Neuronal stem cell (in vitro differentiated cells): ENCODE measurements around the gene NUDT12.

Experiments
- DNase-seq: peaks from one replicate; pipeline ENCODE4 v3.0.0-alpha.2; 2013; ENCODE audit warnings: low spot score
- H2AFZ ChIP-seq: one replicate; pipeline ENCODE4 v1.6.1; 2013; ENCODE audit warnings: mild to moderate bottlenecking, low read length, inconsistent platforms
- H2AK5ac ChIP-seq: 2 replicates; pipeline ENCODE4 v1.6.1; 2013; ENCODE audit warnings: low read depth, mild to moderate bottlenecking, inconsistent platforms, low read length, moderate library complexity, mixed read lengths
- H2BK120ac ChIP-seq: 2 replicates; pipeline ENCODE4 v1.6.1; 2013; ENCODE audit warnings: low read depth, mild to moderate bottlenecking, inconsistent platforms, low read length, moderate library complexity, mixed read lengths
- H2BK12ac ChIP-seq: one replicate; pipeline ENCODE4 v1.6.1; 2013; ENCODE audit warnings: low read length, inconsistent platforms
- H2BK15ac ChIP-seq: 2 replicates; pipeline ENCODE4 v1.6.1; 2013; ENCODE audit warnings: mild to moderate bottlenecking, low read length, inconsistent platforms, mixed read lengths
- H2BK5ac ChIP-seq: one replicate; pipeline ENCODE4 v1.6.1; 2013; ENCODE audit warnings: inconsistent platforms, mild to moderate bottlenecking, low read length, moderate library complexity
- H3K14ac ChIP-seq: one replicate; pipeline ENCODE4 v1.6.1; 2013; ENCODE audit warnings: low read length, inconsistent platforms
- H3K18ac ChIP-seq: 2 replicates; pipeline ENCODE4 v1.6.1; 2013; ENCODE audit warnings: low read length, inconsistent platforms
- H3K23ac ChIP-seq: 2 replicates; pipeline ENCODE4 v1.6.1; 2013; ENCODE audit warnings: low read depth, mild to moderate bottlenecking, mixed read lengths, low read length, inconsistent platforms; ENCODE audit not compliant: poor library complexity
- H3K27ac ChIP-seq: replicated peaks from 3 replicates; pipeline ENCODE4 v1.5.1; 2013; ENCODE audit warnings: low read length, inconsistent platforms
- H3K27me3 ChIP-seq, 3 experiments: 2 replicates each; pipeline ENCODE4 v1.6.1; 2013; ENCODE audit warnings: low read length in 3 of 3, mild to moderate bottlenecking in 2 of 3, inconsistent platforms in 1 of 3, low read depth in 1 of 3, mixed read lengths in 1 of 3, moderate library complexity in 1 of 3; ENCODE audit not compliant: control insufficient read depth in 3 of 3, insufficient read depth in 3 of 3
- H3K36me3 ChIP-seq, 2 donors: replicated peaks in 1 of 2; 2 replicates each; pipeline ENCODE4 v1.6.1; 2013; ENCODE audit warnings: low read length in 2 of 2; ENCODE audit not compliant: control insufficient read depth in 2 of 2, insufficient read depth in 2 of 2
- H3K4ac ChIP-seq: 2 replicates; pipeline ENCODE4 v1.6.1; 2013; ENCODE audit warnings: inconsistent platforms, mild to moderate bottlenecking, low read length, moderate library complexity
- H3K4me1 ChIP-seq, 2 donors: 1 replicate in 1 of 2; 2 replicates in 1 of 2; pipeline ENCODE4 v1.6.1; 2013; ENCODE audit warnings: low read length in 2 of 2, low read depth in 1 of 2; ENCODE audit not compliant: control insufficient read depth in 2 of 2, insufficient read depth in 1 of 2
- H3K4me2 ChIP-seq: one replicate; pipeline ENCODE4 v1.6.1; 2013; ENCODE audit warnings: mild to moderate bottlenecking, low read length, inconsistent platforms; ENCODE audit not compliant: insufficient read depth, poor library complexity, severe bottlenecking
- H3K4me3 ChIP-seq, 2 donors: 2 replicates each; pipeline ENCODE4 v1.5.1; 2013; ENCODE audit warnings: low read length in 2 of 2, mild to moderate bottlenecking in 2 of 2, inconsistent platforms in 1 of 2, moderate library complexity in 1 of 2
- H3K79me1 ChIP-seq: one replicate; pipeline ENCODE4 v1.6.1; 2013; ENCODE audit warnings: low read depth, mild to moderate bottlenecking, inconsistent platforms, low read length, moderate library complexity
- H3K9ac ChIP-seq: one replicate; pipeline ENCODE4 v1.6.1; 2013; ENCODE audit warnings: mild to moderate bottlenecking, low read depth, low read length, inconsistent platforms; ENCODE audit not compliant: poor library complexity
- H3K9me3 ChIP-seq, 2 donors: replicated peaks in 1 of 2; 2 replicates each; pipeline versions ENCODE3 to v1.6.1; 2013; ENCODE audit warnings: low read length in 2 of 2, mild to moderate bottlenecking in 2 of 2, inconsistent platforms in 1 of 2, low read depth in 1 of 2, mixed read lengths in 1 of 2, moderate library complexity in 1 of 2; ENCODE audit not compliant: control insufficient read depth in 2 of 2, insufficient read depth in 1 of 2
- H4K8ac ChIP-seq: one replicate; pipeline ENCODE4 v1.6.1; 2013; ENCODE audit warnings: low read depth, mild to moderate bottlenecking, inconsistent platforms, low read length, moderate library complexity
- H4K91ac ChIP-seq: one replicate; pipeline ENCODE4 v1.6.1; 2013; ENCODE audit warnings: low read length, low read depth, mild to moderate bottlenecking, inconsistent platforms; ENCODE audit not compliant: poor library complexity
- WGBS, 2 donors: extraction: QIAGEN DNeasy Blood & Tissue Kit; methylation state at CpG; one replicate each; pipeline ENCODE4 v1.1.7; 2013; ENCODE audit warnings: missing lambda C conversion rate in 2 of 2, mixed read lengths in 1 of 2; ENCODE audit not compliant: insufficient read length in 2 of 2, insufficient replicate concordance in 1 of 2; ENCODE audit errors: extremely low coverage in 2 of 2; 5-methylcytosine and 5-hydroxymethylcytosine counted together

The NUDT12 gene

GRCh38 chr5:103589776-103590175 is 27.2 kb upstream of the NUDT12 start:
- H3K4me2 ChIP-seq = no peak overlapping the region
- no peak overlapping the region for H3K4me3 ChIP-seq
- no peak overlapping the region for H3K18ac ChIP-seq
- WGBS, 2 donors = no CpG with 5 or more reads among the region's 3 CpGs
- H3K27me3 ChIP-seq = no peaks in the 10 kb centered on the region
- no peak overlapping the region for H3K27ac ChIP-seq
- no peak overlapping the region for H2BK12ac ChIP-seq
- no peak overlapping the region for H2AK5ac ChIP-seq
- no peak overlapping the region for H3K14ac ChIP-seq
- H3K36me3 ChIP-seq = no peaks in the 10 kb centered on the region
- no peak overlapping the region for H3K23ac ChIP-seq
- H3K4me1 ChIP-seq = no peaks in the 10 kb centered on the region
- H3K9ac ChIP-seq = no peak overlapping the region
- H3K4ac ChIP-seq = no peak overlapping the region
- H2BK15ac ChIP-seq = no peak overlapping the region
- H2BK120ac ChIP-seq = no peak overlapping the region
- no peak overlapping the region for H2AFZ ChIP-seq
- H2BK5ac ChIP-seq = no peak overlapping the region
- H4K8ac ChIP-seq = no peak overlapping the region
- H4K91ac ChIP-seq = no peak overlapping the region
- DNase-seq = no peak
- H3K79me1 ChIP-seq = no peaks in the 10 kb centered on the region
- H3K9me3 ChIP-seq = no peaks in the 10 kb centered on the region

- Histone ChIP-seq H2AFZ (no peak overlapping the region), H2BK12ac (no peak overlapping the region), H3K9me3 (no peaks in the 10 kb centered on the region), H3K18ac (no peak overlapping the region), H3K36me3 (no peaks in the 10 kb centered on the region), H2BK15ac (no peak overlapping the region), H2BK120ac (no peak overlapping the region), H4K91ac (no peak overlapping the region), H3K27ac (no peak overlapping the region), H3K79me1 (no peaks in the 10 kb centered on the region), H3K14ac (no peak overlapping the region), H2AK5ac (no peak overlapping the region), H3K4me3 (no peak overlapping the region), H3K27me3 (no peaks in the 10 kb centered on the region), H3K9ac (no peak overlapping the region), H3K4ac (no peak overlapping the region), H3K4me2 (no peak overlapping the region), H2BK5ac (no peak overlapping the region), H3K4me1 (peaks cover 0 to under 1% of the 10 kb centered on the region in 2 donors), H3K23ac (no peak overlapping the region), H4K8ac (no peak overlapping the region)
- no CpG with 5 or more reads among the region's 3 CpGs for WGBS, 2 donors
- DNase-seq = no peak
Measured at GRCh38 chr5:103589357-103589756, 26.8 kb upstream of the NUDT12 start.

GRCh38 chr5:103587185-103587748 is 24.7 kb upstream of the NUDT12 start:
- Histone ChIP-seq H2AK5ac (no peak overlapping the region), H4K91ac (no peak overlapping the region), H2AFZ (peak overlapping the region; percentile 32), H2BK12ac (no peak overlapping the region), H3K18ac (no peak overlapping the region), H3K36me3 (no peaks in the 10 kb centered on the region), H2BK120ac (no peak overlapping the region), H4K8ac (no peak overlapping the region), H3K9me3 (no peaks in the 10 kb centered on the region), H3K4me3 (no peak overlapping the region), H3K27me3 (no peaks in the 10 kb centered on the region), H3K4me2 (no peak overlapping the region), H3K27ac (no peak overlapping the region), H3K23ac (no peak overlapping the region), H3K9ac (no peak overlapping the region), H2BK15ac (no peak overlapping the region), H2BK5ac (no peak overlapping the region), H3K4ac (no peak overlapping the region), H3K4me1 (peaks cover 0 to 3% of the 10 kb centered on the region in 2 donors), H3K14ac (no peak overlapping the region), H3K79me1 (no peaks in the 10 kb centered on the region)
- WGBS, 2 donors = no CpG with 5 or more reads among the region's 2 CpGs
- peak; percentile 21 for DNase-seq

- Histone ChIP-seq H3K4ac (no peak overlapping the region), H3K14ac (no peak overlapping the region), H2BK120ac (no peak overlapping the region), H2AK5ac (no peak overlapping the region), H2AFZ (no peak overlapping the region), H4K91ac (no peak overlapping the region), H3K4me2 (no peak overlapping the region), H2BK5ac (no peak overlapping the region), H3K18ac (no peak overlapping the region), H3K27ac (no peak overlapping the region), H3K23ac (no peak overlapping the region), H2BK12ac (no peak overlapping the region), H3K9ac (no peak overlapping the region), H3K9me3 (no peaks in the 10 kb centered on the region), H3K4me1 (peaks cover 0 to 3% of the 10 kb centered on the region in 2 donors), H3K79me1 (no peaks in the 10 kb centered on the region), H2BK15ac (no peak overlapping the region), H3K36me3 (no peaks in the 10 kb centered on the region), H3K27me3 (no peaks in the 10 kb centered on the region), H3K4me3 (no peak overlapping the region), H4K8ac (no peak overlapping the region)
- DNase-seq = peak; percentile 37
- WGBS, 2 donors = no CpG with 5 or more reads among the region's 2 CpGs
Measured at GRCh38 chr5:103582364-103582763, 19.8 kb upstream of the NUDT12 start.
